ENCODE results near the gene ALDH4A1. TPM values are rescaled to one million over a fixed set of nuclear protein-coding genes. Genes with fewer than 3 reads are reported as not detected.
A peak's percentile ranks its signal among the peaks of the same experiment; 100 is the strongest.

ALDH4A1 gene
- total and polyA plus RNA-seq, 4 donors, result 162 to 424 (median 244) TPM

- Histone ChIP-seq H3K9me3 (ENCODE audit: control insufficient read depth in 4 of 4, low read length in 3 of 4) (no peaks in the 10 kb centered on the region), H3K36me3 (ENCODE audit: control insufficient read depth in 4 of 4, insufficient read depth in 3 of 4, low read depth in 1 of 4, low read length in 3 of 4) (peaks cover 0 to 7% (median 3%) of the 10 kb centered on the region in 4 donors), H3K4me3 (ENCODE audit: low read depth in 1 of 3, low read length in 3 of 3) (no peak overlapping the region), H3K9ac (ENCODE audit: low read depth in 1 of 2, low read length in 2 of 2) (no peak overlapping the region), H3K27me3 (ENCODE audit: control insufficient read depth in 4 of 4, insufficient read depth in 4 of 4, low read length in 3 of 4) (no peaks in the 10 kb centered on the region), H3K27ac (ENCODE audit: low read depth in 1 of 2, low read length in 2 of 2) (no peak overlapping the region), H3K4me1 (ENCODE audit: control insufficient read depth in 4 of 4, insufficient read depth in 4 of 4, low read length in 3 of 4) (peaks cover 10 to 32% (median 18%) of the 10 kb centered on the region in 4 donors)
- DNase-seq (ENCODE audit: low spot score), result no peak
- 74% methylated on average over 11 of the region's 11 CpGs for WGBS
- TF ChIP-seq RXRA (IDR thresholded peaks at IDR 0.05) (no peak), FOXA2 (IDR thresholded peaks at IDR 0.05) (no peak)
These were observed 21.9 kb upstream of the ALDH4A1 start for GRCh38 chr1:18924221-18924691.

DNA sequence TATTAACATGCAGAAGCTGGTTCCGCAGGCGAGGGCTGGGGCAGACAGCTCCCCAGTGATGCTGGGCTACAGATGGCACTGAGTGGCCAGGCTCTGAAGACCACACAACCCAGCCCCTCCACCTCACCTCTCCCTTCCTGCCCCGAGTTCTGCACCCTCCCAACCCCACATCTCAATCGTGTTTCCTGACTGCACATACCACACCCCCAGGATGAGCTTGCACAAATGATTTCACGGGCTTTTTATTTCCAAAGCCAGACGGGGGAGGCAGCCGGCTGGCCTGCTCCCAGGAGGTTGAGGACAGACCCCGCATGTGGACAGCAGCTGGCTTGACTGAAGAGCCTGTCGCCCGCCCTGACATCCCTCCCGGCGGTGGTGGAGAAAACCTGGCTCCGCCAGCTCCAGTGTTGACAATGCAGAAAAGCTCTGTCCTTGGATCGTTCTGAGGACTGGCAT, 21.4 kb upstream of the ALDH4A1 start:
- H3K4me1 ChIP-seq (ENCODE audit: control insufficient read depth in 4 of 4, insufficient read depth in 4 of 4, low read length in 3 of 4), result peaks cover 10 to 32% (median 18%) of the 10 kb centered on the region in 4 donors
- H3K4me3 ChIP-seq (ENCODE audit: low read depth in 1 of 3, low read length in 3 of 3), result no peak overlapping the region
- no peak for DNase-seq (ENCODE audit: low spot score)

GRCh38 chr1:18922848-18923755, 20.7 kb upstream of the ALDH4A1 start:
- no peak for TF ChIP-seq ZBTB33 (IDR thresholded peaks at IDR 0.05)
- TF ChIP-seq YY1 (IDR thresholded peaks at IDR 0.05), result no peak
- TF ChIP-seq REST (IDR thresholded peaks at IDR 0.05), result no peak
- TF ChIP-seq MAX (IDR thresholded peaks at IDR 0.05), result no peak
- no peak for TF ChIP-seq NR2F2 (IDR thresholded peaks at IDR 0.05)
- TF ChIP-seq HNF4A (conservative IDR thresholded peaks at IDR 0.05), result no peak
- Histone ChIP-seq H3K36me3 (ENCODE audit: control insufficient read depth in 4 of 4, insufficient read depth in 3 of 4, low read depth in 1 of 4, low read length in 3 of 4) (peaks cover 0 to 8% (median 3%) of the 10 kb centered on the region in 4 donors), H3K4me3 (ENCODE audit: low read depth in 1 of 3, low read length in 3 of 3) (no peak overlapping the region), H3K9me3 (ENCODE audit: control insufficient read depth in 4 of 4, low read length in 3 of 4) (no peaks in the 10 kb centered on the region), H3K27ac (ENCODE audit: low read depth in 1 of 2, low read length in 2 of 2) (peak overlapping the region; percentile 68 to 78), H3K4me1 (ENCODE audit: control insufficient read depth in 4 of 4, insufficient read depth in 4 of 4, low read length in 3 of 4) (peaks cover 10 to 32% (median 18%) of the 10 kb centered on the region in 4 donors), H3K9ac (ENCODE audit: low read depth in 1 of 2, low read length in 2 of 2) (peak overlapping the region; percentile 27 to 39), H3K27me3 (ENCODE audit: control insufficient read depth in 4 of 4, insufficient read depth in 4 of 4, low read length in 3 of 4) (no peaks in the 10 kb centered on the region)
- WGBS, result 87% methylated on average over 18 of the region's 18 CpGs
- no peak for DNase-seq (ENCODE audit: low spot score)

More for the DNA sequence above, 21.4 kb upstream of the ALDH4A1 start:
- Histone ChIP-seq H3K27ac (ENCODE audit: low read depth in 1 of 2, low read length in 2 of 2) (no peak overlapping the region), H3K9ac (ENCODE audit: low read depth in 1 of 2, low read length in 2 of 2) (no peak overlapping the region), H3K9me3 (ENCODE audit: control insufficient read depth in 4 of 4, low read length in 3 of 4) (no peaks in the 10 kb centered on the region), H3K36me3 (ENCODE audit: control insufficient read depth in 4 of 4, insufficient read depth in 3 of 4, low read depth in 1 of 4, low read length in 3 of 4) (peaks cover 0 to 7% (median 3%) of the 10 kb centered on the region in 4 donors), H3K27me3 (ENCODE audit: control insufficient read depth in 4 of 4, insufficient read depth in 4 of 4, low read length in 3 of 4) (no peaks in the 10 kb centered on the region)
- TF ChIP-seq ZBTB33 (IDR thresholded peaks at IDR 0.05), result no peak
- no peak for TF ChIP-seq RXRA (IDR thresholded peaks at IDR 0.05)
- TF ChIP-seq JUND (IDR thresholded peaks at IDR 0.05), result no peak
- no peak for TF ChIP-seq EGR1 (IDR thresholded peaks at IDR 0.05; ENCODE audit: low read depth in 2 of 2)
- TF ChIP-seq FOXA2 (IDR thresholded peaks at IDR 0.05), result no peak
- TF ChIP-seq HNF4G (IDR thresholded peaks at IDR 0.05), result no peak
- no peak for TF ChIP-seq YY1 (IDR thresholded peaks at IDR 0.05)
- WGBS, result 60% methylated on average over 14 of the region's 14 CpGs

Data from liver (tissue), 9 donors.